COLO668 (cell line): ENCODE measurements around the gene RNLS.
A peak's percentile ranks its signal among the peaks of the same experiment; 100 is the strongest.

Experiments
- DNase-seq: peaks from one replicate; lab custom pipeline; 2025; ENCODE audit not compliant: unreplicated experiment; lab: John Stamatoyannopoulos, UW

Gene RNLS

DNA sequence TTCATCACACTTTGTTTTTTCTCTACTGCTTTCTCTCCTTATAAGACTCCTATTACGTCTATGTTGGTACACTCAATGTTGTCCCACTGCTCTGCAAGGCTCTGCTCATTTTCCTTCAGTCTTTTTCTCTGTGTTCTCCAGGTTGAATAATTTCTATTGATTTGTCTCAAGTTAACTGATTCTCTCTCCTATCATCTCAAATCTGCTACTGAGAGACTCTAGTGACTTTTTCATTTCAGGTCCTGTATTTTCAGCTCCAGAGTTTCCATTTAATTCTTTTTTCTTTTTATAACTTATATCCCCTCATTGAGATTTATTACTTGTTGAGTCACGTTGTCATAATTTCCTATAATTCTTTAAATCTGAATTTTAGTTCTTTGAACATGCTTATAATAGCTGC lies 100.9 kb downstream of the RNLS start:
- no peak for DNase-seq

GRCh38 chr10:88478256-88478655 lies 104.9 kb downstream of the RNLS start:
- no peak for DNase-seq

GRCh38 chr10:88477343-88478085 lies 105.6 kb downstream of the RNLS start:
- DNase-seq, result no peak

DNA sequence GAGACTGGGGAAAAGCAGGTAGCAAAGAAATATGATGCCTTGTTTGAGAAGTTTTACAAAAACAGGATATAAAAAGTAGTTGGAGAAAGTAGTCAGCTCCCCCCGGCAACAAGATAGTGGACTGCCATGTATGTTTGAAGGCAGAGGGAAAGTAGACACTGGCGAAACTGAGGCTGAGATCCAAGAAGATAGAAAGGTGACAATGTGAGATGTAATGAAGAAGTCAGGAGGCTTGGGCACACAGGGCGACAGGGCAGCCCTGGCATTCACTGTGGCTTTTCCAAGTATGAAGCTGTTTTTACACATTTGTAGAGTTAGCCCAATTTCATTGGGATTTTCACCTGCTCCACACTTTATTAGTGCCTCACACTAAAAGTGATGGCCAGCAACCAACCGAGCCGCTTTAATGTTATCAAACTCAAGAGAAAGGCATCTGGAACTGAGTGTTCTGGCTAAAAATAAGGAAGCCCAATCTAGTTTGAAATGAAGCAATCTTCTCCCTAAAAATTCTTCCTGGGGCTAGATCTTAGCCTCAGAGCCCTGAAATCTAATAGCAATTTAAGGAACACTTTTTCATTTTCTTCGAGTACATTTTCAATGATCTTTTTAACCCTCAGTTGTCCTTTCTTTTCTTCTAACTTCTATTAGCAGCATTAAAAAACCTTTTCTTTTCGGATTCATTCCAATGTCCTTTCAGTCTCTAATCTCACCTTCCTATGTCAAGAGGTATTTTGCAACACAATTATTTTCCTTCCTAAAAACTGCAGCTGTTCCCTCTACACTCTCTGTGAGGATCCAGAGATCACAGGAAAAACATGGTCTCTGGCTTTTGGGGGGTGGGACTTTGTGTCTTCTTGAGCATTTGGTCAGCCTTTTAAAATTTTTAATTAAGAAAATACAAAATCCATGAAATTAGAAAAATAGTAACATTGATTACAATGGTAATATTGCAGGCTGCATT lies 108.0 kb downstream of the RNLS start:
- no peak for DNase-seq

DNA sequence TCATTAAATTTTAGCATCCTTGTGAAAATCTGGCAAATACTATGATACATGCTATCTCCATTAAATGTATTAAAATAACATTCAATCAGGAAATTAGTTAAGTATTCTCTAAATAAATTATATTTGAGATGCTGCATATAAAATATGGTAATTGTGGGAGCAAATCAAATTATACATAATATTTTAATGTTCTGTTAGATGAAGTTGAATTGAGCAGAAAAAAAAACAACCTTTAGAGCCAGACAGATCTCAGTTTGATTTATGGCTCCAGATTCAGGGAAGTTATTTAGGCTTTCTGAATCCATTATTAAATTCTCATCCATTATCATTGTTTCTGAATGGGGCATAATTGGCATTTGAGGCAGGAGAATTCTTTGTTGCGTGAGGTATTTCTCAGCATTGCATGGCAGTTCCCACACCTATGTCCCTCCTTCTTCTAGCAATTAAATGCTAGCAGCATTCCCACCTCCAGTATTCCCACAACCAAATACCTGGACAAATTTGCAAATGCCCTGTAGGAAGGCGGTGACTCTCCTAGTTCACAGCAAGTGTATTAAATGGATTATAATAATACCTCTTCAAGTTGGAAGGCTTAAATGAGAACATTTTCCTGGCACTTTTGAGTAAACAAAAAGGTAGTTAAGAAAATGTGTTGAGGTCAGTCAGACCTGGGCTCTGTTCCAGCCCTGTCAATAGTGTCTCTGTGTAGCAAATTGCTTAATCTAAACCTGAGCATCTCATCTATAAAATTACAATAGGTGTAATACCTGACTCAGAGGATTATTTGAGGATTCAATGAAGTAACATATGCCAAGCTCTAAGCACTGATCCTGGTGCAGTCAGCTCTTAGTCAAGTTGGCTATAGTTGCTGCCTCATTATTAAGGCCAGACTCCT lies 108.9 kb downstream of the RNLS start:
- DNase-seq, result peak; percentile 21

GRCh38 chr10:88472540-88472939 lies 110.6 kb downstream of the RNLS start:
- no peak for DNase-seq

DNA sequence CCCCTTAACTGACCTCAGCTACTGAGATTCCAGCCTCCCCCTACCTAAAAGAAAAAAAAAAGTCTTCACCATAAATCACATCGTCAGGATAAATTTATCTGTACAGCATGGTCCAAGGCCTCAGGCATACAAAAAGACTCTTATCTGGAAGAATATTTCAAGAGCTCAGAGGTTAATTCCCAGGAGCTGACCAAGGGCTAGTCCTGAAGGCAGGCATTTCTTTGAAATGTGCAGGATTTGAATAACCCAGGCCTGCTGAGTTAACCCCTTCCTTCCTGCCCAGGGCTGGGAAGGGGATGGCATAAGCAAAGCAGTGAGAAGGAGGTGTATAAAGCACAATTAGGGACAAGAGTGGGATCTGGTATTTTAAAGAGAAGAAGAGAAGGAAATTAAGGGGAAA lies 111.2 kb downstream of the RNLS start:
- DNase-seq, result no peak

DNA sequence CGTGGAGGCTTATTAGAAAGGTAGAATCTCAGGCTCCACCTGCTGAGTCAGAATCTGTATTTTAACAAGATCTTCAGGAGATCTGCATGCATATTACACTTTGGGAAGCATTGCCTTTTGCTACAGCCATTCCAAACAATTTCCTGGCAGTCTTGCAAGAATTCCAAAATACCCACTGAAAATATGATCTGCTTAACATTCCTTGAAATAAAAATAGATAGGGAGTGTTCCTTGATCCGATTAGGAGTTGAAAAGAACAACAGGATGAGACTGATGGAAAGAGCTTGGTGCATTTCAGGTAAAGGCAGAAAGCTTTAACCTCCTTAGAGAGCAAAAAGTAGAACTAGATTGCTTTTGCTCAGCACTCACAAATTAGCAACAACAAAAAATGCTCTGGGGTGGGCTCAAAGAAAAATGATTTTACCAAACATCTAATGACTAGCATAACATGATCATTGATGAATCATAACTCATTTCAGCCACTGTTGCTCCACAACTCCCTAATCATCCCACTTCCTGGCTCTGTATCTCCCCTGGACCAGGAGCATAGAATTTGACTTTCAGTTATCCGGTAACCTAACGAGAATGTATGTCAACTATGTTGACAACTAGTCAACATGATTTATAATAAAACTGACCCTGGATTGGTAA lies 115.2 kb downstream of the RNLS start:
- no peak for DNase-seq

GRCh38 chr10:88466786-88467185 lies 116.3 kb downstream of the RNLS start:
- no peak for DNase-seq

DNA sequence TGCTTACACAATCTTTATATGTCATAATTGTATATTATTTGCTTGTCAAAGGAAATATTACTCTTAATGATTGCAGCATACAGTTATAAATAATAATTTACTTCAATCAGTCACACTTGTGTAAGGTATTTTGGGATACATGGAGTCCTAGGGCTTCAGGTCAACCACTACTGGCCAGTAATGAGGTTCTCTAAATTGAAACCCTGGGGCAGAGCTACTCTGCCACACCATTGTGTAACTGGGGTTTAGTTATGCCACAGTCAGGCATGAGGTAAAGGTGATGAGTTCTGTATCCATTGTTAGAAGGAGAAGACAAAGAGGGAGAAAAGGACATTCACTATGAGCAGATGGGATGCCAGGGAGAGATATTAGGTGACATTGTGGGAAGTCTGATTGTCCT lies 117.4 kb downstream of the RNLS start:
- DNase-seq, result no peak

- no peak for DNase-seq
These were observed 119.3 kb downstream of the RNLS start for GRCh38 chr10:88463811-88464210.

- DNase-seq, result no peak
These were observed 121.7 kb downstream of the RNLS start for GRCh38 chr10:88461426-88461825.

DNA sequence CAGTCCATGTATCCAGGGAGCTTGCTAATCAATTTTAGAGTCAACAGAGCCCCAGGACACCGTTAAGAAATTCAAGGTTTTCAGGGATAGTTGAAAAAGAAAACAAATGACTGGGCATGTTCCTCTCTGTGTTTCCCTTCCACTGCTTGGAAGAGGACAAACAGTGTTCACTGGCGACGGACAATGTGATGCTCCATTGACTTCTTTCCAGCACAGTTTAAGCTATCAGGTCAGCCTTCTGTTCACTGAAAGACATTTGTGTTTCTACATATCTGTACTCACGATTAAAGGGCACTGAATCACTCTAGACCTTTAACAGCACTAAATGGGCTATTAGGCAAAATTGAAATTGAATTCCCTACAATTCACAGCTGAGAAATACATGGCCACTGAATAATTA lies 123.6 kb downstream of the RNLS start:
- DNase-seq, result no peak

GRCh38 chr10:88458209-88458608 lies 124.9 kb downstream of the RNLS start:
- no peak for DNase-seq

DNA sequence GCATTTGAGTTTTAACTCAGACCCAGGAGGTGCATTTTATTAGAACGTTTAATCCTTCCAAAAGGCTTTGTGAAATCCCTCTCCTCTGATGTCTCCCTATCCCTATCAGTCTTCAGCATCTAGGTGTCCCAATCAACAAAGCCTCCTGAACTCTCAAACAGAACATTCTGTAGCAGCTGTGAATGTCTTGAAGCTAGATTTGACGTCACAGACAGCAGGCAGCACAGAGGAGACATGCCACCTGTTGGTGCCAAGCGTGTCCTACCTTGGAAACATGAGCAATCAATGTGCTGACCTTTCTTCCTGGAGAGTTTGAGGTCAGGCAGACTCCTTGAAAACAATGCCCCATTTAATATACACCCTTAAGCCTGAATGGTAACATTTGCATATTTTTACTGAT lies 125.5 kb downstream of the RNLS start:
- no peak for DNase-seq

- DNase-seq, result no peak
These were observed 126.4 kb downstream of the RNLS start for GRCh38 chr10:88456730-88457129.

GRCh38 chr10:88455831-88456230 lies 127.3 kb downstream of the RNLS start:
- no peak for DNase-seq

- DNase-seq, result no peak
These were observed 132.9 kb downstream of the RNLS start for GRCh38 chr10:88450201-88450600.

GRCh38 chr10:88442716-88443115 lies 140.4 kb downstream of the RNLS start:
- DNase-seq, result no peak

- no peak for DNase-seq
These were observed 142.6 kb downstream of the RNLS start for GRCh38 chr10:88440541-88440940.

DNA sequence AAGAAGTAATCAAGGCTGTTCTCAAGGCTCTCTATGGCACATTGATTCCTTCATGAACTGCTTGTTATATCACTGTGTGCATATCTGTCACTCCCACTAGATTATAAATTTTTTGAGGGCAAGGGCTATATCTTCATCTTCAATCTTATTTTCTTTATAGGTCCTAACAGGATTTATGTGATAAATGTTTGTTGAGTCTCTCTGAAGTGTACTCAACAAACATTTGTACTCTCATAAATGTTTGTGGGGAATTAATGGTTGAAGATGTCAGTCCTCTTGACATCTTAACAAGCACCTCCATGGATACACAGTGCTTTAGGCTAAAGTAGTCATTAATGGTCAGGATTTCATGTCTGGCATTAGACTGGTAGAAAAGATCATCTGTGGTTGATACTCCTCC lies 143.2 kb downstream of the RNLS start:
- no peak for DNase-seq
